H9 (cell line): ENCODE data around the gene TBATA. TPM values are rescaled to one million over a fixed set of nuclear protein-coding genes. Genes with fewer than 3 reads are reported as not detected.

Experiments
- DNase-seq: peaks from one replicate; pipeline ENCODE4 v3.0.0-alpha.2; 2017
- H2AFZ ChIP-seq: one replicate; pipeline ENCODE4 v1.6.1; 2013; ENCODE audit warnings: mild to moderate bottlenecking, low read length, control low read depth, moderate library complexity
- H2AK5ac ChIP-seq: 2 replicates; pipeline ENCODE4 v1.6.1; 2013; ENCODE audit warnings: low read length, control low read depth, mixed read lengths; ENCODE audit not compliant: insufficient read length
- H2BK120ac ChIP-seq: one replicate; pipeline ENCODE4 v1.6.1; 2013; ENCODE audit warnings: low read depth, mild to moderate bottlenecking, low read length, control low read depth, inconsistent platforms; ENCODE audit not compliant: poor library complexity, severe bottlenecking
- H2BK12ac ChIP-seq: 2 replicates; pipeline ENCODE4 v1.6.1; 2013; ENCODE audit warnings: low read length, control low read depth, mixed read lengths, low read depth; ENCODE audit not compliant: insufficient read length
- H2BK15ac ChIP-seq: 2 replicates; pipeline ENCODE4 v1.6.1; 2013; ENCODE audit warnings: low read depth, low read length, control low read depth
- H2BK20ac ChIP-seq: one replicate; pipeline ENCODE4 v1.6.1; 2013; ENCODE audit warnings: low read depth, mild to moderate bottlenecking, low read length, control low read depth, inconsistent platforms; ENCODE audit not compliant: poor library complexity, severe bottlenecking
- H2BK5ac ChIP-seq: 2 replicates; pipeline ENCODE4 v1.6.1; 2013; ENCODE audit warnings: low read length, control low read depth, mixed read lengths; ENCODE audit not compliant: insufficient read length
- H3K14ac ChIP-seq: 2 replicates; pipeline ENCODE4 v1.6.1; 2013; ENCODE audit warnings: low read length, control low read depth; ENCODE audit not compliant: insufficient read depth
- H3K18ac ChIP-seq: 2 replicates; pipeline ENCODE4 v1.6.1; 2013; ENCODE audit warnings: low read depth, mild to moderate bottlenecking, mixed read lengths, low read length, control low read depth; ENCODE audit not compliant: insufficient read length
- H3K23ac ChIP-seq: 2 replicates; pipeline ENCODE4 v1.6.1; 2013; ENCODE audit warnings: low read length, control low read depth, mixed read lengths, low read depth; ENCODE audit not compliant: insufficient read length
- H3K23me2 ChIP-seq: 2 replicates; pipeline ENCODE4 v1.6.1; 2013; ENCODE audit warnings: low read depth, mild to moderate bottlenecking, mixed read lengths, low read length, control low read depth; ENCODE audit not compliant: insufficient read length, poor library complexity, severe bottlenecking
- H3K27ac ChIP-seq: 2 replicates; pipeline ENCODE4 v1.5.1; 2013; ENCODE audit warnings: low read length, control low read depth, mixed read lengths, low read depth; ENCODE audit not compliant: insufficient read length
- H3K27me3 ChIP-seq: 2 replicates; pipeline ENCODE4 v1.6.1; 2013; ENCODE audit warnings: low read length, control low read depth, inconsistent platforms; ENCODE audit not compliant: insufficient read depth
- H3K4ac ChIP-seq: 2 replicates; pipeline ENCODE4 v1.6.1; 2013; ENCODE audit warnings: low read depth, mild to moderate bottlenecking, control low read depth, inconsistent platforms, low read length, moderate library complexity
- H3K4me1 ChIP-seq: 2 replicates; pipeline ENCODE4 v1.6.1; 2013; ENCODE audit warnings: low read length, control low read depth, inconsistent platforms; ENCODE audit not compliant: insufficient read depth
- H3K4me2 ChIP-seq: 2 replicates; pipeline ENCODE4 v1.6.1; 2013; ENCODE audit warnings: low read length, control low read depth, mixed read lengths; ENCODE audit not compliant: insufficient read length, insufficient read depth
- H3K56ac ChIP-seq: 2 replicates; pipeline ENCODE4 v1.6.1; 2013; ENCODE audit warnings: low read depth, mild to moderate bottlenecking, mixed read lengths, low read length, control low read depth; ENCODE audit not compliant: insufficient read length
- H3K79me1 ChIP-seq: 2 replicates; pipeline ENCODE4 v1.6.1; 2013; ENCODE audit warnings: low read depth, mild to moderate bottlenecking, moderate library complexity, low read length, control low read depth, inconsistent platforms; ENCODE audit not compliant: insufficient read depth, poor library complexity, severe bottlenecking
- H3K79me2 ChIP-seq: 2 replicates; pipeline ENCODE4 v1.6.1; 2013; ENCODE audit warnings: low read length, control low read depth, inconsistent platforms; ENCODE audit not compliant: insufficient read depth
- H3K9ac ChIP-seq: 2 replicates; pipeline ENCODE4 v1.6.1; 2013; ENCODE audit warnings: low read length, control low read depth, mixed read lengths; ENCODE audit not compliant: insufficient read length; ENCODE audit errors: extremely low read depth
- H3K9me3 ChIP-seq: one replicate; pipeline ENCODE4 v1.6.1; 2013; ENCODE audit warnings: low read depth, low read length, inconsistent platforms; ENCODE audit not compliant: control insufficient read depth
- H3T11ph ChIP-seq: one replicate; pipeline ENCODE4 v1.6.1; 2013; ENCODE audit warnings: mild to moderate bottlenecking, low read length, control low read depth, inconsistent platforms
- H4K20me1 ChIP-seq: one replicate; pipeline ENCODE4 v1.6.1; 2013; ENCODE audit not compliant: control insufficient read depth, insufficient read length, insufficient read depth
- H4K5ac ChIP-seq: 2 replicates; pipeline ENCODE4 v1.6.1; 2013; ENCODE audit warnings: low read depth, mild to moderate bottlenecking, mixed read lengths, low read length, control low read depth; ENCODE audit not compliant: insufficient read length
- H4K8ac ChIP-seq: replicated peaks from 2 replicates; pipeline ENCODE4 v1.6.1; 2013; ENCODE audit warnings: low read length, control low read depth, mixed read lengths, low read depth; ENCODE audit not compliant: insufficient read length
- H4K91ac ChIP-seq: 2 replicates; pipeline ENCODE4 v1.6.1; 2013; ENCODE audit warnings: low read depth, mild to moderate bottlenecking, moderate library complexity, mixed read lengths, low read length, control low read depth; ENCODE audit not compliant: insufficient read length
- H3K27ac Mint-ChIP-seq, 3 experiments: 2 replicates in 2 of 3; 3 replicates in 1 of 3; pipeline ENCODE4 v1.8.0; 2020 to 2021; ENCODE audit warnings: mixed read lengths in 3 of 3, mild to moderate bottlenecking in 1 of 3, moderate library complexity in 1 of 3
- H3K27me3 Mint-ChIP-seq: 2 replicates; pipeline ENCODE4 v1.8.0; 2021; ENCODE audit warnings: low read depth, mild to moderate bottlenecking, moderate library complexity, mixed read lengths
- H3K36me3 Mint-ChIP-seq, 3 experiments: 2 replicates in 2 of 3; 3 replicates in 1 of 3; pipeline ENCODE4 v1.8.0; 2020 to 2021; ENCODE audit warnings: low read depth in 3 of 3, mixed read lengths in 3 of 3; ENCODE audit not compliant: insufficient read depth in 1 of 3
- H3K4me1 Mint-ChIP-seq, 2 experiments: 2 replicates each; pipeline ENCODE4 v1.8.0; 2020; ENCODE audit warnings: mixed read lengths in 2 of 2
- H3K4me3 Mint-ChIP-seq, 2 experiments: 2 replicates in 1 of 2; 3 replicates in 1 of 2; pipeline ENCODE4 v1.8.0; 2020 to 2021; ENCODE audit warnings: mild to moderate bottlenecking in 2 of 2, mixed read lengths in 2 of 2, moderate library complexity in 1 of 2
- H3K9me3 Mint-ChIP-seq, 2 experiments: 2 replicates in 1 of 2; 3 replicates in 1 of 2; pipeline ENCODE4 v1.8.0; 2020; ENCODE audit warnings: mild to moderate bottlenecking in 2 of 2, mixed read lengths in 2 of 2, moderate library complexity in 1 of 2
- CTCF ChIP-seq: fragments of 200-600 bp; sonication (generic); conservative IDR thresholded peaks from 3 replicates; pipeline ENCODE4 v1.8.0; 2021; ENCODE audit warnings: antibody characterized with exemption, mild to moderate bottlenecking
- WGBS: extraction: QIAGEN DNeasy Blood & Tissue Kit; methylation state at CpG from one replicate; pipeline ENCODE4 v1.1.7; 2013; ENCODE audit warnings: missing lambda C conversion rate, low lambda C conversion rate, mixed read lengths; ENCODE audit not compliant: insufficient read length; ENCODE audit errors: extremely low coverage; 5-methylcytosine and 5-hydroxymethylcytosine counted together
- total RNA-seq: library from RNA; stranded (reverse); gene quantifications from 2 replicates; pipeline ENCODE4 v1.2.1, GENCODE V29; 2021

TBATA gene
- total RNA-seq, 1 experiment from 2014 or later = not detected

- Mint-ChIP-seq H3K27ac (no peak overlapping the region), H3K4me3 (no peak overlapping the region), H3K27me3 (peaks cover 1% of the 10 kb centered on the region), H3K36me3 (no peaks in the 10 kb centered on the region; a peak in 2 of 7 replicates), H3K9me3 (no peaks in the 10 kb centered on the region), H3K4me1 (peaks cover 0 to 3% of the 10 kb centered on the region in 2 experiments; a peak in 1 of 4 replicates)
- Histone ChIP-seq H3K4me2 (no peak overlapping the region), H3K18ac (no peak overlapping the region), H3T11ph (no peak overlapping the region), H4K20me1 (peaks cover 2% of the 10 kb centered on the region), H3K9me3 (no peaks in the 10 kb centered on the region), H3K23me2 (no peaks in the 10 kb centered on the region), H3K79me2 (no peaks in the 10 kb centered on the region), H2BK5ac (no peak overlapping the region), H3K27me3 (no peaks in the 10 kb centered on the region), H3K23ac (no peak overlapping the region), H3K79me1 (no peaks in the 10 kb centered on the region), H2BK12ac (no peak overlapping the region), H3K9ac (no peak overlapping the region), H2AK5ac (no peak overlapping the region), H2BK120ac (no peak overlapping the region), H4K91ac (no peak overlapping the region), H3K56ac (no peak overlapping the region), H3K27ac (no peak overlapping the region), H4K5ac (no peak overlapping the region), H3K4ac (no peak overlapping the region), H2BK20ac (no peak overlapping the region), H2BK15ac (no peak overlapping the region), H2AFZ (no peak overlapping the region), H3K4me1 (no peaks in the 10 kb centered on the region), H3K14ac (no peak overlapping the region), H4K8ac (no peak overlapping the region)
- WGBS = no CpG with 5 or more reads among the region's 4 CpGs
- no peak for DNase-seq
- TF ChIP-seq CTCF = no peak
These were observed 12.6 kb downstream of the TBATA start for GRCh38 chr10:70772627-70773026.
